GM21528 (cell line): ENCODE results near the gene CGN.

Source experiments
- ATAC-seq: cut with Tn5 transposase; IDR thresholded peaks from one replicate; pipeline ENCODE4 v1.9.1; 2021; ENCODE audit warnings: mild to moderate bottlenecking, moderate library complexity; ENCODE audit not compliant: unreplicated experiment, low FRiP score

The CGN gene

DNA sequence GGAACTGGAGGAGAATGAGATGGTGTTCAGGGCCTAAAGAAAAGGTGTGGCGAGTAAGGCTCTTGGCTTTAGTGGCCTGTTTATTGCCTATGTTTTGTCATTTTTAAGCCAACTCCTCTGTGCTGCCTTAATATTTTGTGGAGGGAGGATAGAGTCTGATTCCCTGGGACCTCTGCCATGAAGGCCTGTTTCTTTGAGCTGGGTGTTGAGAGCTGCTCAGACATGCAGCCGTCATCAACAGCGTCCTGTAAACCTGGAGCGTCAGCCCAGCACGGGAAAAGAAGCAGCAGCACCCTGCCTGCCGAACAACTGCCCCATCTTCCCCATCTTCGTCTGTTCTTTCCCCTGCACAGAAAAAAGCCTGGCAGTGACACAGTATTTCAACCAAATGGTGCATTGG is 73.6 kb downstream of the CGN start:
- no peak for ATAC-seq

DNA sequence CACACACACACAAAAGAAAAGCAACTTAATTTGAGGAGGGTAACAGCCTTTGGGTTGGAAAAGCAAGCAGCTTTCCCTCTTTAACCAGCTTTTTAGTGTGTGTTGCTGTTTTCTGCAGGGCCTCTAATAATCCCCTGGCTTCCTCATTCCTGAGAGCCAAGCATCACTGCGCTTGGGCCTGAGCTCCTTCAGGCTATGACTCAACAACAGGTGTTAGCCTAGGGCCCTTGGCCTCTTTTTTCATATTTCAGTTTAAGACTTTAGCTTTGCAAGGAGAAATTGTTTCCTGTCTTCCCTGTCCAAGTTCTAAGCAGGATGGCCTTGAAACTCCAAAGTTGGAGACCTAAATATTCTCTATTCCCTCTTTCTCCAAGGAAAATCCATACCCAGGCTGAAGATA is 74.4 kb downstream of the CGN start:
- ATAC-seq = no peak
